ENCODE measurements around the gene TAB2.
A peak's percentile ranks its signal among the peaks of the same experiment; 100 is the strongest.
"Not testable (repeated sequence)": the region's sequence is repeated elsewhere in the genome, so short reads cannot be mapped to it uniquely, and the experiment has no call there.

The TAB2 gene

GRCh38 chr6:149313070-149313469 is 4.4 kb upstream of the TAB2 start:
- DNase-seq = no peak

- DNase-seq = no peak
These were observed 3.7 kb upstream of the TAB2 start for GRCh38 chr6:149313861-149314260.

- DNase-seq = no peak
These were observed 3.1 kb upstream of the TAB2 start for GRCh38 chr6:149314325-149314905.

- no peak for DNase-seq
These were observed 1.3 kb upstream of the TAB2 start for GRCh38 chr6:149316108-149316727.

- DNase-seq = peak; percentile 82
These were observed 520 bp upstream of the TAB2 start for GRCh38 chr6:149316740-149317643.

DNA sequence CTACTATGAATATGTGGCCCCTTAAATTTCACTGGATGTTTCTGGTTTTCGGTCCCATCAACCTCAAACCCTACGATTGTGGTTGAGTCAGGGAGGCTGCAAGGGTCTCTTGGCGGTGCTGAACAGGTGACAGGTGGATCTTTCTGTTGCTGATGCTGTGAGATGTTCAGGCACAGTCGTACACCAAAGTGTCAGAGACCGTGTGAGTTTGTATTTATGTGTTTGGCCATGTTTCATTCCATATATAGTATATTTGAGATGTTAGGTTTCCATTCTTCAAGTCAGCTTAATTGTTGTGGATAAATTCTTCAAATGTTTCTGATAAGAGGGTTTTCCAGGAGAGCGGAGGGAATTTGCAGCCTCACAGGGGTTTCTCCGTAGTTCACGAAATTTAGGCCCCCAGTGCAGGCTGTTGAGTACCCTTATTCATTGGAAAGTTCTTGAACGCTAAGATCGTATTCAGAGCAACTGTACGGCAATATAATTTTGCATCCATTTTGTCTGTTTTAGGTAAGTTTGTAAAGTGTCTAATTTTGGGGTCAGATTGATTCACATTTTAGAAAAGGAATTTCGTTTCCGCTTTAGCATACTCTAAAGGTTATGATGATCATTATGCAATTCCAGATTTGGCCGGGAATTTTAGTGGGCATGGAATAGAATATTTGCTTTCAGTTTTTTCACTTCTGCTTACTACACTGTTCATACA is 1.2 kb downstream of the TAB2 start:
- DNase-seq = no peak

DNA sequence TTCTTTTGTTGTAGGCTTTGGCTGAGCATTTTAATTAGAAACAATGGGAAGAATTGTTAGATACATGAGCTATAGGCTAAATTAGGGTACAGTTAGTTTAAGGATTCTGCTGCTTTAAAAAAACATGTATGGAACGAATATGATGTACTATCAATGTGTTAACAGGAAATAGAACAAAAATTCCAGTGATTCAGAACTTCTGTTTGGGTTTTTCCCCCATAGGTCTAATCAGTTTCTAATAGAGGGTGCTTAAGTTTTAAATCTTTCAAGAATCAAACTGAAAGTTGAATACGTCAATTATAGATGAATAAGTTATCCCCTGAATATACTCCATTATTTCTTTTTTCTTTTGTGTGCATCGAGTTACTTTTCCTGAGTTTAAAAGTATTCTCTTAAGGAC is 1.9 kb downstream of the TAB2 start:
- no peak for DNase-seq

DNA sequence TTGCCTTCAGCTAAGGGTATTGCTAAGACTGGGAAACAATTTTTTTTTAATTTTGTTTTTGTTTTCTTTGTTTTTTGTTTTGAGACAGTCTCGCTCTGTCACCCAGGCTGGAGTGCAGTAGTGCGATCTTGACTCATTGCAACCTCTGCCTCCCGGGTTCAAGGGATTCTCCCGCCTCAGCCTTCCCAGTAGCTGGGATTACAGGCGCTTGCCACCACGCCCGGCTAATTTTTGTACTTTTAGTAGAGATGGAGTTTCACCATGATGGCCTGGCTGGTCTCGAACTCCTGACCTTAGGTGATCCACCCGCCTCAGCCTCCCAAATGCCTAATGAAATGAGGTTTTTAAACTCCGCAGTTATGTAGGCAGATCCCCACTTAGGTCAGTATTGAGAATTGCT is 2.5 kb downstream of the TAB2 start:
- not testable (repeated sequence) for DNase-seq

- DNase-seq = no peak
These were observed 3.3 kb downstream of the TAB2 start for GRCh38 chr6:149320796-149321195.

DNA sequence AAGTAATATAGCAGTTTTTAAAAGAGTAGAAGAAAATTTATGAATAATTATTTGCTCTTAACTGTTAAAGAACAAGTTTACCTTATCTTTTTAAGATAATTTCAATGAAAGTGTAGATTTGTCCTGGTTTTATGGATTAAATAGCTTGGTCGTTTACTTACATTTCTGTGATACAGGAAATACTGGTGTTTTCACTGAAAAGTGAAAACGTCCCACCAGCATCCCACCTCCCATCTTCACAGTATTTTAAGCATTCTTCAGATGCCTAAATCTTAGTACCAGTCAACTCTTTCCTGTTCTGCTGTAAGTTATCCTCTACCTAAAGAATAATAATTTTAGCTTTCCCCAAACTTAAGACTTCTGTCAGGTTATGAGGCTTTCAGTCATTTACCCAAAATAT is 5.8 kb downstream of the TAB2 start:
- DNase-seq = no peak

DNA sequence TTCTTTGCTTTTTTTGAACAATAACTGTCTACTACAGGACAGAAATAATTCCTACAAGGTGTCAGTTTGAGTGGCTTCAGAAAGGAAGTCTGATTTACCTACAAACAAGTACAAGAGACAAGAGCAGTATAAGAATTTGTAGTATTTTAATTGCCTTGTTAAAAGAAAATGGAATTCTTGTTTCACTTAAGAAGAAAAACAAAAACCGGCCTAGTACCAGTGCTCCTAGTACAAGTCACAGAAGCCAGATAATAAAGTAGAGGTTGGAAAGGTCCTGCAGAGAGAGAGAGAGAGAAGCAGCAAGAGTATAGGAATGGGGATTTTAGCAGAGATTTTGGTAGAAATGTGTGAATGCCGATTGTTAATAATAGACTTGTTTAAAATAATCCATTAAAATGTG is 6.4 kb downstream of the TAB2 start:
- no peak for DNase-seq

GRCh38 chr6:149324428-149324827 is 6.9 kb downstream of the TAB2 start:
- no peak for DNase-seq

- DNase-seq = no peak
These were observed 8.2 kb downstream of the TAB2 start for GRCh38 chr6:149325648-149326236.

DNA sequence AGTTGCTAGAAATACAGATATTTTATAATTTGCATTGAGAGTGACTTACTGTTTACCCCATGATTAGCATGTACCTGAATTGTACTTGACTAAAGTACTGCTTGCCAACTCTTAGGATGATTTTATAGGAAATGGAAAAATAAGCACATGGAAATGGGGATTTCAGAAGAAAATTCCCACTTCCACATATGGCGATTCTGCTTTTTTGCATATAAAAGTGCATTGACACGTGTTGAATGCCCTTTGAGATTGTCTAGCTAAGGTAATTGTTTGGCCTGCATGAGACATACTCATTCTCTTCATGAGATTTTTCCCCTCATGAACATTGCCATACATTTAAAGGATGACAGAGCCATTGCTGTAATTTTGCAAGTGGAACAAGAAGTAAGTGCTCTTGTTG is 10.1 kb downstream of the TAB2 start:
- no peak for DNase-seq

GRCh38 chr6:149328083-149328482 is 10.6 kb downstream of the TAB2 start:
- no peak for DNase-seq

DNA sequence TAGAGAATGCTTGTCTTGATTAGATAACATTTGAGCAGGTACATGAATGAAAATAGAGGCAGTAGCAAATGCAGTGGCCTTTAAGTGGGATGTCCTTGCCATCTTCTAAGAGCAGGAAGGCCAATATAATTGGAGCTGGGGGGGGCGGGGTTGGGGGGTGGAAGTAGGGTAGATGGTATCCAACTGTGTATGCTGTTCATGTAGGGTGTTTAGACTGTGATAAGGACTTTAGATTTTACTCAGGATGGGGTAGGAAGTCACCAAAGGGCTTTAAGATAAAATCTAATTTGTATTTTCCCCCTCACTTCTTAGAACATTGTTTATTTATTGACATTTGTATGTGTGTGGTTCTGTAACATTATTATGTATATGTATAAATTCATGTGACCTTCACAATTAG is 12.0 kb downstream of the TAB2 start:
- DNase-seq = no peak

DNA sequence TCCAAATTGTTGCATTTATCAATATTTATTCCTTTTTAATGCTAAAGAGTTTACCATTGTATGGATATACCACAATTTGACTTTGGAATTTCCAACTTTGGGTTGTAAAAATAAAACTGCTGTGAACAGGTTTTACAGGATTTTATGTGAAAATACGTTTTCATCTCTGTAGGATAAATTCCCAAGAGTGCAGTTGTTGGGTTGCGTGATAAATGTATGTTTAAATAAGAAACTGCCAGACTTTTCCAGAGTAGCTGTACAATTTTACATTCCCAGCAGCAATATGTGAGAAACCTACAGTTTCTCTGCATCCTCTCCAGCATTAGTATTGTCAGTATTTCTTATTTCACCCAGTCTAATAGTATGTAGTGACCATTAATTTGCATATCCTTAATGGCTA is 12.6 kb downstream of the TAB2 start:
- DNase-seq = no peak

- no peak for DNase-seq
These were observed 13.7 kb downstream of the TAB2 start for GRCh38 chr6:149331043-149331807.

- DNase-seq = no peak
These were observed 14.4 kb downstream of the TAB2 start for GRCh38 chr6:149331871-149332270.

- DNase-seq = no peak
These were observed 15.2 kb downstream of the TAB2 start for GRCh38 chr6:149332602-149333265.

GRCh38 chr6:149333266-149333620 is 15.7 kb downstream of the TAB2 start:
- DNase-seq = no peak

GRCh38 chr6:149334201-149334600 is 16.7 kb downstream of the TAB2 start:
- DNase-seq = no peak

Measured in NK-92 treated with Interleukin-12 subunit alpha and Interleukin-12 subunit beta, amount 100 ng/mL, for 24 hours (cell line).